Measurements from ENCODE around the gene ARL5A. TPM values are rescaled to one million over a fixed set of nuclear protein-coding genes. Genes with fewer than 3 reads are reported as not detected.
A peak's percentile ranks its signal among the peaks of the same experiment; 100 is the strongest.

Gene ARL5A
- total and polyA plus RNA-seq, 9 of the 15 experiments (the other 6 are each of a cell fraction or from before 2014, with no cell fraction given), result 16.3 to 117 (median 88.4) TPM

DNA sequence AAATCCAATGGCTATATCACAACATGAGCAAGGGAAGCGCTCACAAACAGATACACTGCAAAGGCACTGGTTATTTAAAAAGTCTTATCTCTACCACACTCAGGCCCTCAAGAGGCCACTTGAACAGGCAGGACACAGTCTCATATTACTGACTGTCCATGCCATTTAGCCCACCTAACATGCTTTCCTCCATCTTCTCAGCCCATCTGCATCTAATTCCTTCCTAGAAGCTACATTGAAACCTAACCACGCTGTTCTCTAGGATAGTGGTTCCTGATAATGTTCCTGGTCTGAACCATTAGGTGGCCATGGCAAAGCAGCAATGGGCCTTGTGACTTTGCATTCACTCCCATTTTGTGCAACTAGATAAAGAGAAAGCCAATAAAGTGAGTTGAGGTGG is 71.4 kb downstream of the ARL5A start (continued):
- 0 out of 2 replicates have a peak, but pooled peaks have one; percentile 38 for TF ChIP-seq MGA (IDR thresholded peaks at IDR 0.05)
- TF ChIP-seq, protein P1, sequence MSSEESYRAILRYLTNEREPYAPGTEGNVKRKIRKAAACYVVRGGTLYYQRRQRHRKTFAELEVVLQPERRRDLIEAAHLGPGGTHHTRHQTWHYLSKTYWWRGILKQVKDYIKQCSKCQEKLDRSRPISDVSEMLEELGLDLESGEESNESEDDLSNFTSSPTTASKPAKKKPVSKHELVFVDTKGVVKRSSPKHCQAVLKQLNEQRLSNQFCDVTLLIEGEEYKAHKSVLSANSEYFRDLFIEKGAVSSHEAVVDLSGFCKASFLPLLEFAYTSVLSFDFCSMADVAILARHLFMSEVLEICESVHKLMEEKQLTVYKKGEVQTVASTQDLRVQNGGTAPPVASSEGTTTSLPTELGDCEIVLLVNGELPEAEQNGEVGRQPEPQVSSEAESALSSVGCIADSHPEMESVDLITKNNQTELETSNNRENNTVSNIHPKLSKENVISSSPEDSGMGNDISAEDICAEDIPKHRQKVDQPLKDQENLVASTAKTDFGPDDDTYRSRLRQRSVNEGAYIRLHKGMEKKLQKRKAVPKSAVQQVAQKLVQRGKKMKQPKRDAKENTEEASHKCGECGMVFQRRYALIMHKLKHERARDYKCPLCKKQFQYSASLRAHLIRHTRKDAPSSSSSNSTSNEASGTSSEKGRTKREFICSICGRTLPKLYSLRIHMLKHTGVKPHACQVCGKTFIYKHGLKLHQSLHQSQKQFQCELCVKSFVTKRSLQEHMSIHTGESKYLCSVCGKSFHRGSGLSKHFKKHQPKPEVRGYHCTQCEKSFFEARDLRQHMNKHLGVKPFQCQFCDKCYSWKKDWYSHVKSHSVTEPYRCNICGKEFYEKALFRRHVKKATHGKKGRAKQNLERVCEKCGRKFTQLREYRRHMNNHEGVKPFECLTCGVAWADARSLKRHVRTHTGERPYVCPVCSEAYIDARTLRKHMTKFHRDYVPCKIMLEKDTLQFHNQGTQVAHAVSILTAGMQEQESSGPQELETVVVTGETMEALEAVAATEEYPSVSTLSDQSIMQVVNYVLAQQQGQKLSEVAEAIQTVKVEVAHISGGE (CRISPR knock-in tag; IDR thresholded peaks at IDR 0.05), result 0 out of 6 replicates have a peak, but pooled peaks of 1 of the 3 experiments have one; percentile 25
- TF ChIP-seq ETV5 (CRISPR knock-in tag; IDR thresholded peaks at IDR 0.05; ENCODE audit: low read depth), result 0 out of 2 replicates have a peak, but pooled peaks have one; percentile 10
- peak; percentile 30 for TF ChIP-seq HDAC3 (IDR thresholded peaks at IDR 0.05; ENCODE audit: borderline replicate concordance, partially characterized antibody)
- TF ChIP-seq JUND (IDR thresholded peaks at IDR 0.05; ENCODE audit: borderline replicate concordance, low read depth, low read length), result no peak
- TF ChIP-seq JUND (tag; IDR thresholded peaks at IDR 0.05; ENCODE audit: borderline replicate concordance, low read depth, low read length), result peak; percentile 53; the same call in 2 of the 3 replicates
- TF ChIP-seq SMAD4 (CRISPR knock-in tag; conservative IDR thresholded peaks at IDR 0.05), result peak; percentile 58; the same call in 1 of the 2 replicates

Measured in K562 (cell line).